ENCODE data around the gene TSFM.

Gene TSFM

GRCh38 chr12:57737467-57738460, 44.8 kb upstream of the TSFM start:
- DNase-seq (ENCODE audit: low read depth) = no peak
- H3K4me3 ChIP-seq (ENCODE audit: low read depth, low read length) = no peak overlapping the region
- TF ChIP-seq CTCF (IDR thresholded peaks at IDR 0.05; ENCODE audit: low read depth, low read length, missing control alignments) = no peak

- DNase-seq (ENCODE audit: low read depth) = no peak
- H3K4me3 ChIP-seq (ENCODE audit: low read depth, low read length) = no peak within 1 kb of the TSS
- no peak for TF ChIP-seq CTCF (IDR thresholded peaks at IDR 0.05; ENCODE audit: low read depth, low read length, missing control alignments)
Measured at GRCh38 chr12:57738661-57739237, 43.8 kb upstream of the TSFM start, which contains the start of gene AGAP2. AGAP2 (minus strand) TSS chr12:57738742; CDS start chr12:57738246, 496 bp downstream.

GRCh38 chr12:57739387-57739786, 43.2 kb upstream of the TSFM start:
- DNase-seq (ENCODE audit: low read depth) = no peak
- H3K4me3 ChIP-seq (ENCODE audit: low read depth, low read length) = no peak overlapping the region
- TF ChIP-seq CTCF (IDR thresholded peaks at IDR 0.05; ENCODE audit: low read depth, low read length, missing control alignments) = no peak

GRCh38 chr12:57739914-57740538, 42.6 kb upstream of the TSFM start:
- DNase-seq (ENCODE audit: low read depth) = no peak
- no peak overlapping the region for H3K4me3 ChIP-seq (ENCODE audit: low read depth, low read length)
- no peak for TF ChIP-seq CTCF (IDR thresholded peaks at IDR 0.05; ENCODE audit: low read depth, low read length, missing control alignments)

- TF ChIP-seq CTCF (IDR thresholded peaks at IDR 0.05; ENCODE audit: low read depth, low read length, missing control alignments) = no peak
- peak; percentile 46 for DNase-seq (ENCODE audit: low read depth)
- peak overlapping the region; percentile 62 for H3K4me3 ChIP-seq (ENCODE audit: low read depth, low read length)
Measured at GRCh38 chr12:57740656-57741412, 41.8 kb upstream of the TSFM start.

- peak overlapping the region; percentile 62 for H3K4me3 ChIP-seq (ENCODE audit: low read depth, low read length)
- no peak for TF ChIP-seq CTCF (IDR thresholded peaks at IDR 0.05; ENCODE audit: low read depth, low read length, missing control alignments)
- no peak for DNase-seq (ENCODE audit: low read depth)
Measured at GRCh38 chr12:57741413-57741789, 41.2 kb upstream of the TSFM start.
